HG03342 (cell line): ENCODE data around the gene CCDC60.

ENCODE experiments used
- ATAC-seq: cut with Tn5 transposase; IDR thresholded peaks from one replicate; pipeline ENCODE4 v1.9.1; 2021; ENCODE audit warnings: mild to moderate bottlenecking, moderate library complexity; ENCODE audit not compliant: unreplicated experiment

Gene CCDC60

GRCh38 chr12:119444462-119445044 is 110.0 kb downstream of the CCDC60 start:
- ATAC-seq, result peak; percentile 80

GRCh38 chr12:119446459-119446858 is 111.9 kb downstream of the CCDC60 start:
- ATAC-seq, result no peak

GRCh38 chr12:119447126-119447525 is 112.6 kb downstream of the CCDC60 start:
- ATAC-seq, result no peak

- no peak for ATAC-seq
Observed at GRCh38 chr12:119447618-119448017, 113.1 kb downstream of the CCDC60 start.

GRCh38 chr12:119448611-119449131 is 114.1 kb downstream of the CCDC60 start:
- no peak for ATAC-seq

GRCh38 chr12:119450771-119451170 is 116.2 kb downstream of the CCDC60 start:
- no peak for ATAC-seq

GRCh38 chr12:119456824-119457223 is 122.3 kb downstream of the CCDC60 start:
- ATAC-seq, result no peak

GRCh38 chr12:119457271-119457670 is 122.7 kb downstream of the CCDC60 start:
- no peak for ATAC-seq

GRCh38 chr12:119459481-119459880 is 125.0 kb downstream of the CCDC60 start:
- ATAC-seq, result no peak

- no peak for ATAC-seq
Observed at GRCh38 chr12:119460876-119461275, 126.3 kb downstream of the CCDC60 start.

- no peak for ATAC-seq
Observed at GRCh38 chr12:119461636-119462214, 127.2 kb downstream of the CCDC60 start.

GRCh38 chr12:119463211-119463926 is 128.8 kb downstream of the CCDC60 start:
- ATAC-seq, result no peak

GRCh38 chr12:119468296-119468695 is 133.8 kb downstream of the CCDC60 start:
- ATAC-seq, result no peak

GRCh38 chr12:119475650-119476049 is 141.1 kb downstream of the CCDC60 start:
- ATAC-seq, result no peak

GRCh38 chr12:119476951-119477350 is 142.4 kb downstream of the CCDC60 start:
- no peak for ATAC-seq

- ATAC-seq, result no peak
Observed at GRCh38 chr12:119479121-119479561, 144.6 kb downstream of the CCDC60 start.

GRCh38 chr12:119480551-119480950 is 146.0 kb downstream of the CCDC60 start:
- no peak for ATAC-seq

GRCh38 chr12:119486599-119487154 is 152.1 kb downstream of the CCDC60 start:
- no peak for ATAC-seq

- no peak for ATAC-seq
Observed at GRCh38 chr12:119491814-119492213, 157.3 kb downstream of the CCDC60 start.

- ATAC-seq, result no peak
Observed at GRCh38 chr12:119500209-119500608, 165.7 kb downstream of the CCDC60 start.

- ATAC-seq, result no peak
Observed at GRCh38 chr12:119501052-119501451, 166.5 kb downstream of the CCDC60 start.

GRCh38 chr12:119505001-119505400 is 170.5 kb downstream of the CCDC60 start:
- ATAC-seq, result no peak
